ENCODE measurements around the gene SLC35A1. TPM values are rescaled to one million over a fixed set of nuclear protein-coding genes. Genes with fewer than 3 reads are reported as not detected.

SLC35A1 gene
- total RNA-seq, 1 donor from 2014 or later = 15.0 TPM

- Mint-ChIP-seq H3K27me3 (ENCODE audit: low read depth, unreplicated experiment) (no peaks in the 10 kb centered on the region), H3K36me3 (ENCODE audit: low read depth, unreplicated experiment) (peaks cover 8% of the 10 kb centered on the region), H3K4me1 (ENCODE audit: low read depth, unreplicated experiment) (no peaks in the 10 kb centered on the region), H3K9me3 (ENCODE audit: unreplicated experiment) (no peaks in the 10 kb centered on the region), H3K27ac (ENCODE audit: unreplicated experiment) (no peak overlapping the region), H3K4me3 (ENCODE audit: unreplicated experiment) (no peak overlapping the region)
- Histone ChIP-seq H3K4me2 (ENCODE audit: low read length) (no peak overlapping the region), H3K9ac (ENCODE audit: low read length) (no peak overlapping the region), H3K4me1 (ENCODE audit: insufficient read depth, low read length) (no peaks in the 10 kb centered on the region), H3K36me3 (ENCODE audit: insufficient read depth, low read length) (peaks cover 36% of the 10 kb centered on the region), H2AFZ (ENCODE audit: low read depth, low read length) (no peak overlapping the region), H3K27me3 (ENCODE audit: insufficient read depth, low read length) (no peaks in the 10 kb centered on the region), H3K27ac (ENCODE audit: low read depth, low read length) (no peak overlapping the region), H4K20me1 (ENCODE audit: insufficient read depth, low read length) (peaks cover 12% of the 10 kb centered on the region), H3K4me3 (ENCODE audit: insufficient read depth, low read depth, low read length) (no peak overlapping the region), H3K9me3 (ENCODE audit: insufficient read depth, low read depth, low read length) (no peaks in the 10 kb centered on the region), H3K79me2 (ENCODE audit: insufficient read depth, low read length) (peaks cover 11% of the 10 kb centered on the region)
- DNase-seq (ENCODE audit: low read depth) (no peak), FAIRE-seq (no peak)
- TF ChIP-seq, protein P1, sequence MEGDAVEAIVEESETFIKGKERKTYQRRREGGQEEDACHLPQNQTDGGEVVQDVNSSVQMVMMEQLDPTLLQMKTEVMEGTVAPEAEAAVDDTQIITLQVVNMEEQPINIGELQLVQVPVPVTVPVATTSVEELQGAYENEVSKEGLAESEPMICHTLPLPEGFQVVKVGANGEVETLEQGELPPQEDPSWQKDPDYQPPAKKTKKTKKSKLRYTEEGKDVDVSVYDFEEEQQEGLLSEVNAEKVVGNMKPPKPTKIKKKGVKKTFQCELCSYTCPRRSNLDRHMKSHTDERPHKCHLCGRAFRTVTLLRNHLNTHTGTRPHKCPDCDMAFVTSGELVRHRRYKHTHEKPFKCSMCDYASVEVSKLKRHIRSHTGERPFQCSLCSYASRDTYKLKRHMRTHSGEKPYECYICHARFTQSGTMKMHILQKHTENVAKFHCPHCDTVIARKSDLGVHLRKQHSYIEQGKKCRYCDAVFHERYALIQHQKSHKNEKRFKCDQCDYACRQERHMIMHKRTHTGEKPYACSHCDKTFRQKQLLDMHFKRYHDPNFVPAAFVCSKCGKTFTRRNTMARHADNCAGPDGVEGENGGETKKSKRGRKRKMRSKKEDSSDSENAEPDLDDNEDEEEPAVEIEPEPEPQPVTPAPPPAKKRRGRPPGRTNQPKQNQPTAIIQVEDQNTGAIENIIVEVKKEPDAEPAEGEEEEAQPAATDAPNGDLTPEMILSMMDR (IDR thresholded peaks at IDR 0.05; ENCODE audit: insufficient read depth, low read depth, low read length) = no peak
- no peak for TF ChIP-seq EZH2 (IDR thresholded peaks at IDR 0.05; ENCODE audit: insufficient read depth, low read length)
Measured at GRCh38 chr6:87522686-87523085, 49.9 kb downstream of the SLC35A1 start.

DNA sequence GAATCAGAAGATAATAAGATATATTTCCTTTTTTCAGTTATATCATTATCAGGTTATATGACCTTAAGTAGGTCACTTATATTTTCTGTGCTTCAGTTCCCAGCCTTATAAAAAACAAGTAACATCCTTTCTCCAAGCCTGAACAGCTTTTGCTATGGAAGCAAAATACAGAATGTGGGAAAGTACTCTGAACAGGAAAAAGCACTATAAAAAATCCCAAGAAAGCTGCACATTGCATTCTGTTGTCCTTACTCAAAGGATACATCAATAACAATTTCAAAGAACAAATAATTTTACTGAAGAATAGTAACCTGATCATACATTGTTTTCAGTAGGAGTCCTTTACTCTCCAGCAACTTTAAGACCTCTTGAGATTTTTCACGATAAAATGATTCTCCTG is 56.4 kb downstream of the SLC35A1 start:
- H4K20me1 ChIP-seq (ENCODE audit: insufficient read depth, low read length) = peaks cover 15% of the 10 kb centered on the region
- no peak overlapping the region for H3K4me3 Mint-ChIP-seq (ENCODE audit: unreplicated experiment)
- no peaks in the 10 kb centered on the region for H3K9me3 ChIP-seq (ENCODE audit: insufficient read depth, low read depth, low read length)
- no peak overlapping the region for H3K4me3 ChIP-seq (ENCODE audit: insufficient read depth, low read depth, low read length)
- no peaks in the 10 kb centered on the region for H3K4me1 ChIP-seq (ENCODE audit: insufficient read depth, low read length)
- no peak overlapping the region for H3K27ac ChIP-seq (ENCODE audit: low read depth, low read length)
- H2AFZ ChIP-seq (ENCODE audit: low read depth, low read length) = no peak overlapping the region
- H3K9me3 Mint-ChIP-seq (ENCODE audit: unreplicated experiment) = no peaks in the 10 kb centered on the region
- H3K4me2 ChIP-seq (ENCODE audit: low read length) = no peak overlapping the region
- H3K36me3 ChIP-seq (ENCODE audit: insufficient read depth, low read length) = peaks cover 29% of the 10 kb centered on the region
- H3K9ac ChIP-seq (ENCODE audit: low read length) = no peak overlapping the region
- H3K79me2 ChIP-seq (ENCODE audit: insufficient read depth, low read length) = peaks cover 11% of the 10 kb centered on the region
- TF ChIP-seq, protein P1 (IDR thresholded peaks at IDR 0.05; ENCODE audit: insufficient read depth, low read depth, low read length) = no peak
- no peaks in the 10 kb centered on the region for H3K4me1 Mint-ChIP-seq (ENCODE audit: low read depth, unreplicated experiment)
- H3K27me3 ChIP-seq (ENCODE audit: insufficient read depth, low read length) = no peaks in the 10 kb centered on the region
- no peak for DNase-seq (ENCODE audit: low read depth)
- H3K27me3 Mint-ChIP-seq (ENCODE audit: low read depth, unreplicated experiment) = no peaks in the 10 kb centered on the region
- FAIRE-seq = no peak
- no peak overlapping the region for H3K27ac Mint-ChIP-seq (ENCODE audit: unreplicated experiment)
- H3K36me3 Mint-ChIP-seq (ENCODE audit: low read depth, unreplicated experiment) = peaks cover 8% of the 10 kb centered on the region

GRCh38 chr6:87534377-87535047 is 61.7 kb downstream of the SLC35A1 start:
- H3K9me3 ChIP-seq (ENCODE audit: insufficient read depth, low read depth, low read length) = peaks cover 4% of the 10 kb centered on the region
- Mint-ChIP-seq H3K4me3 (ENCODE audit: unreplicated experiment) (no peak overlapping the region), H3K27ac (ENCODE audit: unreplicated experiment) (no peak overlapping the region), H3K4me1 (ENCODE audit: low read depth, unreplicated experiment) (no peaks in the 10 kb centered on the region), H3K27me3 (ENCODE audit: low read depth, unreplicated experiment) (no peaks in the 10 kb centered on the region), H3K36me3 (ENCODE audit: low read depth, unreplicated experiment) (peaks cover 17% of the 10 kb centered on the region), H3K9me3 (ENCODE audit: unreplicated experiment) (no peaks in the 10 kb centered on the region)
- no peak overlapping the region for H3K9ac ChIP-seq (ENCODE audit: low read length)
- no peak overlapping the region for H3K4me2 ChIP-seq (ENCODE audit: low read length)
- DNase-seq (ENCODE audit: low read depth) (no peak), FAIRE-seq (no peak)
- H3K79me2 ChIP-seq (ENCODE audit: insufficient read depth, low read length) = no peaks in the 10 kb centered on the region
- TF ChIP-seq, protein P1 (IDR thresholded peaks at IDR 0.05; ENCODE audit: insufficient read depth, low read depth, low read length) = no peak
- no peak for TF ChIP-seq EZH2 (IDR thresholded peaks at IDR 0.05; ENCODE audit: insufficient read depth, low read length)
- H3K27me3 ChIP-seq (ENCODE audit: insufficient read depth, low read length) = no peaks in the 10 kb centered on the region
- no peak overlapping the region for H3K27ac ChIP-seq (ENCODE audit: low read depth, low read length)
- no peak overlapping the region for H3K4me3 ChIP-seq (ENCODE audit: insufficient read depth, low read depth, low read length)
- H3K4me1 ChIP-seq (ENCODE audit: insufficient read depth, low read length) = no peaks in the 10 kb centered on the region
- peaks cover 32% of the 10 kb centered on the region for H3K36me3 ChIP-seq (ENCODE audit: insufficient read depth, low read length)
- H4K20me1 ChIP-seq (ENCODE audit: insufficient read depth, low read length) = peaks cover 5% of the 10 kb centered on the region
- H2AFZ ChIP-seq (ENCODE audit: low read depth, low read length) = no peak overlapping the region

Data from astrocyte (in vitro differentiated cells and primary cell).